GM12865 (cell line): ENCODE results near the gene VWA8.

Source experiments
- DNase-seq: peaks from one replicate; pipeline ENCODE4 v3.0.0; 2010; ENCODE audit warnings: low read depth
- H3K4me3 ChIP-seq: 2 replicates; pipeline ENCODE4 v1.5.1; 2011; ENCODE audit warnings: mild to moderate bottlenecking, low read depth, low read length, control low read depth
- TF ChIP-seq, protein P1 (sequence below): IDR thresholded peaks from 2 replicates; pipeline ENCODE4 v1.5.1; 2011; ENCODE audit warnings: low read length, control low read depth, low read depth, inconsistent platforms; ENCODE audit not compliant: insufficient read depth; ENCODE audit errors: missing control alignments

VWA8 gene

DNA sequence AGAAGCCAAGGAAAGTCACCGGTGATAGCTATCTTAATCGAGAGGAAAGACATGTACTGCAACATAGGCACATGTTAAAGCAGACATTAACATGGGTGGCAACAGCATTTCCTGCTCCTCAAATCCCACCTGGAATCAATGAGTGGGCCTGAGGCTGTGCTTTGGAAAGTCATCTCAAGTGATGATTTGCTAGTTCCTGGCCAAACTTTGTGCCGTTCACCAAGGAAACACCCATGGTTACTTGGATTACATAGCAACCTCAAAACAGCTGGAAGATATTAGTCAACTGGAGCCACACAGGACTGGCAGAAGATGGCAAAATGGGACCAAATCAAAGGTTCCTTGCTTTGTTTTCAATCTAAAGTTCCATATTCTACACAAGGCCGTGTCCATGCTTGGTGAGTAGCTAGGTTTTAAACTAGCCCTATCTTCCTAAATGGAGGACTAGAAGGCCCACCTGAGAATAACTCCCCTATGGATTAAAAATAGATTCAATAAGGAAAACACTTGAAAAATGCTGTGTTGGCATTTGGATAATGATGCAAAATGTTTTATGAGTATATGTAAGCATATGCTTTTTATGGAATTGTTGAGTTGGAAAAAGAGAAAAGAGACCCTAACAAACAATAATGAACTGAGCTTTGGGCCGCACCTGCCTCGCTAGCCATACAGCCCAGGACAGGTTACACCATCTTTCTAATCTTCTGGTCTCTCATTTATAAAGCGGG lies 359.0 kb downstream of the VWA8 start:
- TF ChIP-seq, protein P1, sequence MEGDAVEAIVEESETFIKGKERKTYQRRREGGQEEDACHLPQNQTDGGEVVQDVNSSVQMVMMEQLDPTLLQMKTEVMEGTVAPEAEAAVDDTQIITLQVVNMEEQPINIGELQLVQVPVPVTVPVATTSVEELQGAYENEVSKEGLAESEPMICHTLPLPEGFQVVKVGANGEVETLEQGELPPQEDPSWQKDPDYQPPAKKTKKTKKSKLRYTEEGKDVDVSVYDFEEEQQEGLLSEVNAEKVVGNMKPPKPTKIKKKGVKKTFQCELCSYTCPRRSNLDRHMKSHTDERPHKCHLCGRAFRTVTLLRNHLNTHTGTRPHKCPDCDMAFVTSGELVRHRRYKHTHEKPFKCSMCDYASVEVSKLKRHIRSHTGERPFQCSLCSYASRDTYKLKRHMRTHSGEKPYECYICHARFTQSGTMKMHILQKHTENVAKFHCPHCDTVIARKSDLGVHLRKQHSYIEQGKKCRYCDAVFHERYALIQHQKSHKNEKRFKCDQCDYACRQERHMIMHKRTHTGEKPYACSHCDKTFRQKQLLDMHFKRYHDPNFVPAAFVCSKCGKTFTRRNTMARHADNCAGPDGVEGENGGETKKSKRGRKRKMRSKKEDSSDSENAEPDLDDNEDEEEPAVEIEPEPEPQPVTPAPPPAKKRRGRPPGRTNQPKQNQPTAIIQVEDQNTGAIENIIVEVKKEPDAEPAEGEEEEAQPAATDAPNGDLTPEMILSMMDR: no peak
- no peak for DNase-seq
- H3K4me3 ChIP-seq: no peak overlapping the region

DNA sequence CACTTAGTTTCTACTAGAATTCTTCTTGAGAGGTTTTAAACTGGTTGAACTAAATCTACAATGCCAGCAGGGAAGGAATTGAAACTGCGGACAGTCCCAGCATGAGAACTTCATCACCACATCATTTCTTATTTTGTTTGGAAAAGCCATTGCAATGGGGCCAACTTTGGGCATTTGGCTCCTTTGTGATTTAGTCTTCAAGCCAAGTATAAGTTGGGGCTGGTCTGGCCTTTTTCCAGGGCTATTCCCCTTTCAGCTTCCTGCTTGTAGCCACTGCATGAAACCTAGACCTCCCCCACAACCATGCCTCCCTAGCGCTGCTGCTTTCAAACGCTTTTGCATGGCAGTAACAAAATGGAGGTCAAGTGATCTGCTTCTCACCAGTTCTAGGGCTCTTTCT lies 361.3 kb downstream of the VWA8 start:
- no peak overlapping the region for H3K4me3 ChIP-seq
- no peak for DNase-seq
- TF ChIP-seq, protein P1: no peak

DNA sequence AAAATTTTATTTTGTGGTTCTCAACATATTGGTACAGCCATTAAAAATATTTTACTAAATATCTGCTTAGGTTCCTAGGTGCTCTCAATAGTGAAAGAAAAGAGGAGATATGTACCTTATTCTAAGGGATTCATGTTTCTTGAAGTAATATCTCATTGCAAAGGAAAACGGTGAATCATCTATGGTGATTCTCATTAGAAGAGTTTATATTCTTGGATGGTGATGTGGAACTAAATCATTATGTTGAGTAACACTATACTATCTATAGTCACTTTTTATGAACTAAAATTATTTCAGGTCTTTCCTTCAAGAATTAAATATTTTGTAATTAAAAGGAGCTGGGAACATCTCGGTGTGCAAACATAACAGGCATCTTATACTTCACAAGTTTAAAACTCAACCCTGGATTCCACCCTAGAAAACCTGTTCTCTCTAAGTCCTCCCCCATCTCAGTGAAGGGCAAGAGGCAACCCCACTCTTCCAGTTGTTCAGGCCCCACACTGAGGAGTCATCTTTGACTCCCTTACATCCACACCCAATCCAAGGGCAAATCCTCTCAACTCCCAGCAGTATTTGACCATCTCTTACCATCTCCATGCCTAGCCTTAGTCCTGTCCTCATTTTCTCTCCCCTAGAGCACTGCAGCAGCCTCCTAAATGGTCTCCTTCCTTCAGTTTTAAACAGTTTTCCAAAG lies 363.4 kb downstream of the VWA8 start:
- TF ChIP-seq, protein P1: no peak
- DNase-seq: no peak
- no peak overlapping the region for H3K4me3 ChIP-seq

DNA sequence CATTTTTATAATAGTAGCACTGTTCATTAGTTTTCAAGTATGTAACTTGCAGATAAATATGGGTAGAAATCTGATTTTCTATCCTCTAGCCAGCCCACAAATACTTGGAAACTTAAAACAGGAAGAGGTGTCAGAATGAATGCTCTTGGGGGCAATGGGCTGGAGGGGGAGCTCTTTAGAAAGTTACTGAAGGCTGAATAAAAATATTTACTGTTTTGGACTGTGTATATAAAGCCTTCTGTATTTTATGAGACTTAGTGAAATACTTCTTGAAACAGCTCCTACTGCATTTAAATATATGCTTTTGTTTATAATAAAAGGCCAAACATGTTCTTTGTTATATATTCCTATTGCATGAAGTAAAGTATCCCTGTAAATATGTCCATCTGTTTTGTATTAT lies 364.7 kb downstream of the VWA8 start:
- DNase-seq: no peak
- no peak overlapping the region for H3K4me3 ChIP-seq
- TF ChIP-seq, protein P1: no peak

DNA sequence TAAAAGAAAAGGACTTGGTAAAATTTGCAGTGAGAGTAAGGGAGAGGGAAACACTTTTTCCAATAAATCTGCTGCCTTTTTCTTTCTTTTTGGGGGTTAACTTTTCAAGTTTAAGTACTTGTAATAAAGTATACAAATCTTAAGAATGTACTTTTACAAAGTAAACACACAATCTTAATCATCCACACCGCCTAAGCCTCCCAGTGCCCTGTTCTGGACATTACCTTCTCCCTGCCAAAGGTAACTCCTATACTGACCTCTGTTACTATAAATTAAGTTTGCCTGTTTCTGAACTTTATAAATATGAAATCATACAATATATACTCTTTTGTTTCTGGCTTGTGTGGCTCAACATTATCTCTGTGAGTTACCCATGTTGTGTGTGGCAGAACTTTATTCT lies 365.6 kb downstream of the VWA8 start:
- H3K4me3 ChIP-seq: no peak overlapping the region
- DNase-seq: no peak
- TF ChIP-seq, protein P1: no peak

DNA sequence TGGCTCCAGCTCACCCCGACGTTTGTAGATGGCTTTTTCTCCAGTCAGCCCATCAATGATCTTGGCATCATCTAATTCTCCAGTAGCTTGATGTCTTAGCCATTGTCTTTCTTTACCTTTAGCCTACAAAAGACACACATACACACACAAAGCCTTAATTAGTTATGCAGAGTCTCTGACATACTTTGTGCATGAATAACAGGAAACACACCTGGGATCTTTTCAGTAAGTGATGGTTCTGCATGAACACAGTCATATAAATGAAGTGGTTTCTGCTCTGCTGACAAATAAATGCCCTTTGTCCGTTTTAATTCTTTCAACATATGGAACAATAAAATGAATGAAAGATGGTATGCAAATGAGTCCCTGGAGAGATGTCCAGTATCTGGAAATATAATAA lies 370.3 kb downstream of the VWA8 start:
- no peak for DNase-seq
- no peak overlapping the region for H3K4me3 ChIP-seq
- TF ChIP-seq, protein P1: no peak
